NOMO-1 treated with DMSO at 0.1 percent for 48 hours (cell line): ENCODE measurements around the gene BCL11A.

Source experiments
- DNase-seq: peaks from one replicate; lab custom pipeline; 2025; ENCODE audit not compliant: unreplicated experiment; lab: John Stamatoyannopoulos, UW

BCL11A gene

GRCh38 chr2:60560734-60561644 is 7.5 kb upstream of the BCL11A start:
- DNase-seq = peak; percentile 70

GRCh38 chr2:60559880-60560279 is 6.4 kb upstream of the BCL11A start:
- DNase-seq = no peak

- DNase-seq = peak; percentile 73
Measured at GRCh38 chr2:60558536-60558935, 5.1 kb upstream of the BCL11A start.

- no peak for DNase-seq
Measured at GRCh38 chr2:60557486-60557864, 4.0 kb upstream of the BCL11A start.

DNA sequence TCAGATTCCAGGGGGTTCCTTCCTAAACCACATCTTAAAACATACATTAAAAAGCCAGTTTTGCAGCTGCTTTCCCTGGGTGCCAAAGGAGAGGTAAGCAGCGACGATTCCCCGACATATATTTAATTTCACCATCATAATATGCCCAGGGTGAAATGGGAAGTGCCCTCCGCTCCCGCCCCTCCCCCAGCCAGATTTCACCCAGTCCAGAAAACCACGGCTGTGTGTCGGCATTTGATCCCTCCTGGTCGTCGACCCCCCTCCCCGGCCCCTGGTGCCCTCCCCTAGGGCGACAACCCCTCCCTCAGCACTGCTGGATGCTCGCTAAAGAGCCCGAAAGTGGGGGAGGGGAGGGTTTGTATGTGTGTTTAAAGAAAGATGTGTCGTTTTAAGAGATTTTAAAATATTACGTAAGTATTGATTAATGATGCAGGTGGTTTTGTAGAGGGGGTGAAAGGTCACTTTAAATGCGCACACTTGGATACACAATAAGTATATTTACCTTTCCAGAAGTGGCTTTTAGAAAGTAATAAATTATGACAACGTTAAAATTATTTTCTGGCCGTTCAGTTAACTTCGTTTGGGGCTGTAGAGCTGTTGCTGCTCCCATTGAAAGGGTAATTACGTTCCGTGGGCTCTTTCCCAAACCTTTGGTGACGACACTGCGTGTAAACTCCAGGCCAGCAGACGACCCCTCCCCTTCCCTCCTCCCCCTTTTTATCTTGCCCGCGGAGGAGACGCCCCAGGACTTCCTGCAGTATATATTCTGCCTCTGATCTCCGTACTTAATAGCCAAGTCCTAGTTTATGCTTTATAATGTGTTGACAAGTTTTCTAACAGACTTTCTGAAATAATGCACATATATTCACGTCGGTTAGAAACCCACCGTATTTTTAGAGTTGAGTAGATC is 3.4 kb upstream of the BCL11A start:
- DNase-seq = peak; percentile 8

- DNase-seq = no peak
Measured at GRCh38 chr2:60556175-60556574, 2.7 kb upstream of the BCL11A start.

- peak; percentile 58 for DNase-seq
Measured at GRCh38 chr2:60555783-60556139, 2.3 kb upstream of the BCL11A start.

DNA sequence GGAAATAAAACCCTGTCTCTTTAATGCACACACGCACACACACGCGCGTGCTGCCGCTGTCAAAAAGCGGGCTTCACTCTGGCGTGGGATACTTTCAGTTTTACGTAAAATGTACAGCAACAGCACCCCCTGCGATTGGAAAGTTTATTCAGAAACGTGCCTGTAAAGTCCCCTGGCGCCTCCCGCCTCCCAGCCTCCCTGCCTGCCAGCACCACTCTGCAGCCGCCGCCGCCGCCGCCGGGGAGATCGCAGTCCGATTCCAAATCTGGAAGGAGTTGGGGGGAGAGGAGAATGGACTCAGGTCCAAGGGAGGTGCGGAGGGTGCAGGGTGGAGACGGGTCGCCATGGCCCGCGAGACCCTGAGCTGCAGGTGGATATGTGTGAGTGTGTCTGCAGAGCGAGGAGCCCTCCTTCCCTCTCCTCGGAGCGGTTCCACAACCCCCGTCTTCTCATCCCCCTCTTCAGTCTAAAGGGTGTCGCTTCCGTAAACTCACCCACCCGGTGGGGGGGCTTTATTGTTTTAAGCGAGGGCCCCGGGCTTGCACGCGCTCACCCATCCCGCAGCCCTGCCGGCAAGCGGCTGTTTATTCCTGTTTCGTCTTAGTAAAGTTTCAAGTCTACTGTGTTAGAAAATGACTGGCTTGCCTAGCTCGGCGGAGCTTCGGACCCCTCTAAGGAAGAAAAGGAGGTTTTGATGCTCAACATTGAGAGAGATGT is 1.8 kb upstream of the BCL11A start:
- DNase-seq = peak; percentile 74

DNA sequence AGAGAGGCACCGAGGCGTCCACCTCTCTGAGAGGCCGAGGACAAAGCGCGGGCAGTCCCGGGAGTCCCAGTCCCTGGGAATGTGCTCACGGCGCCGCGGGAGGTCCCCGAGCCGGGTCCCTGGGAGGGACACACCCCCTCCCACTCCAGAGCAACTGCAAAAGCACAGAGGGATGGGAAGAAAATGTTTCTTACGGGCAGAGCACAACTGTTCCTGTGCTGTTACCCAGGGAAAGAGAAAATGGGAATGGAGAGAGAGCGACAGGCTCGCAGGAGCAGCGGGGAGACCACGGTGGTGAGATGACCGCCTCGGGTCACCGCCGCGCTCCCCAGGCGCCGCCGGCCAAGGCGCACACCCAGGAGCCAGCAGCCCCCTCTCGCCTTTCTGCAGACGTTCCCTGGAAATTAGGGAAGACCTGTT is 1.2 kb upstream of the BCL11A start:
- no peak for DNase-seq

DNA sequence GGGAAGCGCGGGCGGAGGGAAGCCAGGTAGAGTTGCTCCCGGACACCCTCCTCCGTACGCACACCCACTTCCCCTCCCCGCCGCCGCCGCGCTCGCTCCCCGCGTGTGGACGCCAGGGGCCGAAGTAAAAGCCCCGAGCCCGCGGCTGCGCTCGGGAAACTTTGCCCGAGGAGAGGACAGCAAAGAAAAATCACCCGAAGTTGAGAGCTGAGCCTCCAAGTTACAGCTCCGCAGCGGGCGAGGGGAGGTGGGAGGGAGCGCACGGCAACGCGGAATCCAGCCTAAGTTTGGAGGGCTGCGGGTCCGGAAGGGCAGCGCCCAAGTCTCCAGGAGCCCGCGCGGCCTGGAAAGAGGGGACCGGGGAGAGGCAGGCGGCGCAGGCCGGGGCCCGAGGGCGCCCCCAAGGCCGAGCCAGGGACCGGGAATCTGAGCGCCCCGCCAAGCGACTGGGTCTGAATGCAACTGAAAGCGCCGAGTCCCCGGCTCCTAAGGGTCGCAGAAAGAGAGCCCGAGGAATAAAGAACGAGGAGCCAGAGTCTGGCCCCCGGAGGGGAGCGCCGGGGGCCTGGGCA is 706 bp upstream of the BCL11A start:
- peak; percentile 42 for DNase-seq

- no peak for DNase-seq
Measured at GRCh38 chr2:60552851-60553494, 481 bp downstream of the BCL11A start.

- DNase-seq = peak; percentile 31
Measured at GRCh38 chr2:60552078-60552850, 1.2 kb downstream of the BCL11A start.

DNA sequence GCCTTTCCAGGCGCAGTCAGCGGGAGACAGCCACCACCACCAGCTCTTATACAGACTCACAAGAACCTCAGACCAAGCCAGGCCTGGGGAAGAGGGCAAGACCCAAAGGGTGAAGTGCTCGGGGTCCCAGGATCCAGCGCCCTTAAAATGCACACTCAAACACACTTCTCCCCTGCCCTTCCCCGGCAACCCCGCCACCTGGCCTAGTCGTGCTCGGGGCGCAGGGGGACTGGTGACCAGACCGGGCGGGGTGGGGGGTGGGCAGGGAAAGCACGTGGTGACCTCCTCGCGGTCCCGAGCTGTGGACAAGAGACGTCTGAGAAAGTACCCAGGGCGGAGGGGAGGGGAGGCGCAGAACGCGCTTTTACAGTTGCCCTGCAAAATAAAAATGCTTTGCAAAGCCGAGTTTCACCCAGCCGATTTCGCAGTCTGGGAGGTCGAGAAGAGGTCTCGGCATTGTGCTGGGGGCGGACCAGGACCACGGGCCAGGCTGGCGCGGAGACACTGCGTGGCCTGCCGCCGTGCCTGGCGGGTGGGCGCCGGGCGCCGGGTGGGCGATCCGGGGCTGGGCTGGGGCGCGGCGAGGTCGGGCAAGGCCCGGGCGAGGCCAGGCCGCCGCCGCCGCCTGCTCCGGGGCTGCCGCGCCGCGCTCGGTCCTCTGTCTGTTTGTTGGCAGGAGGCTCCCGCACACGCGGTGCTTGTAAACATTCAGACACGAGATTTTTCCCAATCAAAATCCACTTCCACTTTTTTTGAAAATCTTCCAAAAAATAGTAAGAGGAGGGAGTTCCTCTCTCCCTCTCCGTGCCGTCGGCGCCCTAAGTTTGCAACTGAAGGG is 2.0 kb downstream of the BCL11A start:
- peak; percentile 46 for DNase-seq

- no peak for DNase-seq
Measured at GRCh38 chr2:60550984-60551239, 2.5 kb downstream of the BCL11A start.

DNA sequence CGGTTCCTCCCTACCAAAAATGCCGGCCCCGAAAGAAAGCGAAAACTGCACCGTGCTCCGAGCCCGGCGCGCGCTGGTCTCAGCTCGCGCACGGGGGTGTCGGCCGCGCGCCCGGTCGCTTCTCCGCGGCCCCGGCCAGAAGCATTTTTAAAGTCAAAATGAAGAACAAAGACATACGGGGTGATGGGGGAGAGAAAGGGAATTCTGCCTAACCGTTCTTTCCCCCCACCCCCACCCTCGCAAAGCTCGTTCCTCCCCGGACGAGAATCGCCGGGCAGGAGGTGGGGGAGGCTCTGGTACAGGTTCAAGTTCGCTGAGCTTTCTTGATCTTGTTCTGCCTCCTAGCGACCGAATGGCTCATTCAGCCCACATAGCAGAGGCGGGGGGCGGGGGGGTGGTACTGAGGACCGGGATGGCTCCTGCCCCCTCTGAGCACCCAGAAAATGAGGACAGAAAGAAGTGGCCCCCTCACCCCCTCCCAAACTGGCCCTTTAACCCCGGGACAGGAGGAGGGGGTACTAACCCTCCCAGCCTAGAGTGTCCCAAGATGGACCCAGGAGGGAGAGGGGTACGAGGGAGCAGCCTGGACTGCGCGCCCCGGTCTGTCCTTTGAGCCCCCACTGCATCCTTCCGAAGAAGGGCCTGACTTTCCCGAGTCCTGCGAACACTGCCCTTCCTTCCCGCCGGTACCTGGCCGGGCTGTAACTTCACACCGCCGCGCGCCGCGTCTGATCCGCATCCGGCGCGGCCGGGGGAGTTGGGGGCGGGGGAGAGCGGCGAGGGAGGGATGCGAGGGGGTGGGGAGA is 3.1 kb downstream of the BCL11A start:
- DNase-seq = peak; percentile 92

- no peak for DNase-seq
Measured at GRCh38 chr2:60549928-60550177, 3.6 kb downstream of the BCL11A start.

GRCh38 chr2:60549238-60549927 is 4.1 kb downstream of the BCL11A start:
- DNase-seq = peak; percentile 39

- DNase-seq = no peak
Measured at GRCh38 chr2:60548845-60549237, 4.6 kb downstream of the BCL11A start.
